ENCODE measurements around the gene HIVEP3. TPM values are rescaled to one million over a fixed set of nuclear protein-coding genes. Genes with fewer than 3 reads are reported as not detected.

Gene HIVEP3
- total RNA-seq, 2 donors from 2014 or later, result 4.7 to 5.8 TPM

DNA sequence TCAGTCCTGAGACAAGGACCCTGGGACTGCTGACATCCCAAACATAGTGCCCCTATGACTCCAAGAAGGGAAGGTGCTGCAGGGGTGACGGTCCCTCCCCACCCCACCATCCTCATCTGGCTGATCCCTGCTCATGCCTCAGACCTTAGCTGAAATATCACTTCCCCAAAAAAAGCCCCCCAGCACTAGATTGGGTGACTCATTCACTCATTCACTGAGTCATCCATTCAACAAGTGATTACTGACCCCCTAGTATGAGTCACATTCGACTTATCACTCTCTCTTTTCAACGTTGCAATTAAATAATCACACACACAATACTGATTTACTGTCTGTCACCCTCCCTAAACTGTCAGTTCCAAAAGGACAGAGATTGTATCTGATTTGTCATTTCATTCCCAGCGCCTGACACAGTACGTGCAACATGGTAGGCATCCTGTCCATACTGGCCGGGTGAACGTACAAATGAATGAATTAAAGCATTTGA is 48.6 kb downstream of the HIVEP3 start:
- H3K9me3 ChIP-seq, result no peaks in the 10 kb centered on the region
- no peaks in the 10 kb centered on the region for H3K36me3 ChIP-seq
- H3K27me3 ChIP-seq, result no peaks in the 10 kb centered on the region
- no peak for DNase-seq (ENCODE audit: low spot score)
- H3K27ac ChIP-seq, result no peak overlapping the region
- TF ChIP-seq, protein P1, sequence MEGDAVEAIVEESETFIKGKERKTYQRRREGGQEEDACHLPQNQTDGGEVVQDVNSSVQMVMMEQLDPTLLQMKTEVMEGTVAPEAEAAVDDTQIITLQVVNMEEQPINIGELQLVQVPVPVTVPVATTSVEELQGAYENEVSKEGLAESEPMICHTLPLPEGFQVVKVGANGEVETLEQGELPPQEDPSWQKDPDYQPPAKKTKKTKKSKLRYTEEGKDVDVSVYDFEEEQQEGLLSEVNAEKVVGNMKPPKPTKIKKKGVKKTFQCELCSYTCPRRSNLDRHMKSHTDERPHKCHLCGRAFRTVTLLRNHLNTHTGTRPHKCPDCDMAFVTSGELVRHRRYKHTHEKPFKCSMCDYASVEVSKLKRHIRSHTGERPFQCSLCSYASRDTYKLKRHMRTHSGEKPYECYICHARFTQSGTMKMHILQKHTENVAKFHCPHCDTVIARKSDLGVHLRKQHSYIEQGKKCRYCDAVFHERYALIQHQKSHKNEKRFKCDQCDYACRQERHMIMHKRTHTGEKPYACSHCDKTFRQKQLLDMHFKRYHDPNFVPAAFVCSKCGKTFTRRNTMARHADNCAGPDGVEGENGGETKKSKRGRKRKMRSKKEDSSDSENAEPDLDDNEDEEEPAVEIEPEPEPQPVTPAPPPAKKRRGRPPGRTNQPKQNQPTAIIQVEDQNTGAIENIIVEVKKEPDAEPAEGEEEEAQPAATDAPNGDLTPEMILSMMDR (IDR thresholded peaks at IDR 0.05), result no peak
- peaks cover 0 to 25% of the 10 kb centered on the region in 2 donors for H3K4me1 ChIP-seq
- H3K4me3 ChIP-seq, result no peak overlapping the region

GRCh38 chr1:41868241-41868998 is 50.3 kb downstream of the HIVEP3 start:
- Histone ChIP-seq H3K27ac (no peak overlapping the region), H3K4me1 (peaks cover 0 to 22% of the 10 kb centered on the region in 2 donors), H3K27me3 (no peaks in the 10 kb centered on the region), H3K9me3 (no peaks in the 10 kb centered on the region), H3K4me3 (no peak overlapping the region), H3K36me3 (no peaks in the 10 kb centered on the region)
- TF ChIP-seq, protein P1 (IDR thresholded peaks at IDR 0.05), result no peak
- no peak for DNase-seq (ENCODE audit: low spot score)

GRCh38 chr1:41866285-41866684 is 52.4 kb downstream of the HIVEP3 start:
- Histone ChIP-seq H3K27ac (no peak overlapping the region), H3K4me3 (no peak overlapping the region), H3K4me1 (peaks cover 0 to 22% of the 10 kb centered on the region in 2 donors), H3K9me3 (no peaks in the 10 kb centered on the region), H3K27me3 (no peaks in the 10 kb centered on the region), H3K36me3 (no peaks in the 10 kb centered on the region)
- TF ChIP-seq, protein P1 (IDR thresholded peaks at IDR 0.05), result no peak
- no peak for DNase-seq (ENCODE audit: low spot score)

DNA sequence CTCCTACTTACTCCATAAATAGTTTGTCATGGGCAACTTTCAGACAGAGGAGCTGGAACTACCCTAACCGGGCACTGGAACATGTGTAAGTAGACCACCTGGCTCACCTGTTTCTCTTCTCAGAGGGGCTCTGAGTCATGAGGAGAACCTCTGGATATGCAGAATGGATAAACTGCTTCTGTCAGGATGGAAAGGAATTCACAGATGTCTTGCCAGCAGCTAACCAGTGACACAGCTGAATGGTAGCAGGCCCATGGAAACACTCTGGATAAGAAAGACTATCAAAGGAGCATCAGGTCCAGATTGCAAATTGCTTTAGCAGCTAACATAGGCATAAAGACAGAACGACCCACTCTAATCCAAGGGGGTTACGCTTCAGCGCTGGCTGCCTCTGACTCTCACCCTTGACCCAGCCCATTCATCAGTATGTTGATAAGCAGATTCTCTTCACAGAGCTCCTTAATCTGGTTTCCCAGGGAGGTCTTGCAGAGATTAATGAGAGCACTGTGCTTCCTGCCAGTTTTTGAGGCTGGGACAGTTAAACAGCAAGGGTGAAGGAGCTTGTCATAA is 54.2 kb downstream of the HIVEP3 start:
- Histone ChIP-seq H3K27me3 (no peaks in the 10 kb centered on the region), H3K4me1 (peaks cover 0 to 15% of the 10 kb centered on the region in 2 donors), H3K9me3 (no peaks in the 10 kb centered on the region), H3K27ac (no peak overlapping the region), H3K4me3 (no peak overlapping the region), H3K36me3 (no peaks in the 10 kb centered on the region)
- TF ChIP-seq, protein P1 (IDR thresholded peaks at IDR 0.05), result no peak
- DNase-seq (ENCODE audit: low spot score), result no peak

DNA sequence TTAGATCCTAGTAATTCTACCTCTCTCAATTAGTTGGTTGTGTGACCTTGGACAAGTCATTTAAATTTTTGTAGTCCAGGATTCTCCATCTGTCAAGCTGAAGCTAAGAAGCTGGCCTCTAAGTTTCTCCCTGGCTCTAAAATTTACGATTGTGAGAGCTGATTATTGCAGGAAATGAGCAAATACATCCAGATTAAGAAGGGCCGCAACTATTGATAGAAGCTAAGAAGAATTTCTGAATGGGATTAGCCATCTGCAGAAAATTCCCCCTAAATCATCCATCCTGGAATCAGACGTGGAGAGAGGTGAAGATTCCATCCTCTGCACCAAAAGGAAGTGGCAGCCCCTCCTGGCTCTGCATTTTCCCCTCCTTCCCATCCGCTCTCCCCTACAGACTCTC is 55.0 kb downstream of the HIVEP3 start:
- H3K4me3 ChIP-seq, result no peak overlapping the region
- no peak overlapping the region for H3K27ac ChIP-seq
- no peaks in the 10 kb centered on the region for H3K9me3 ChIP-seq
- peaks cover 0 to 15% of the 10 kb centered on the region in 2 donors for H3K4me1 ChIP-seq
- DNase-seq (ENCODE audit: low spot score), result no peak
- no peaks in the 10 kb centered on the region for H3K36me3 ChIP-seq
- no peaks in the 10 kb centered on the region for H3K27me3 ChIP-seq
- TF ChIP-seq, protein P1 (IDR thresholded peaks at IDR 0.05), result no peak

Data from right atrium auricular region (tissue), 2 donors.